ENCODE measurements around the gene SYS1. TPM values are rescaled to one million over a fixed set of nuclear protein-coding genes. Genes with fewer than 3 reads are reported as not detected.

The SYS1 gene
- total RNA-seq, 2 experiments from 2014 or later = 94.8 to 107 TPM

DNA sequence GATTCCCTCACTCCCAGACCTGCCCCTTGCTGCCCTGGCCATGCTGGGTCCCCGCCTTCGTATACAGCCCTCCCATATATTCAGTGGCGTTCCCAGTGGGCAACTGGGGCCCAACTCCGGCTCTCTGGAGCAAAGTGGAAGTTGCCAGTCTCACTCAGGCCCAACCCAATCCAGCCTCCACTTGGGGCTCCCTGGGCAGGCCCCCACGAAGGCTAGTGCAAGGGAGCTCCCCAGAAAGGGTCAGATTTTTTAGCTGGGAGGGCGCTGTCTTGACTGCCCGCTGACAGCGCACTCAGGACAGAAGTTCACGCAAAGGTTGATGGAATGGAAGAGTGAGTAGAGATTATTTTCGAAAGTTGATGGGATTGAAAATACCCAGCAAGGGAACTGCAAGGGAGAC is 9.3 kb downstream of the SYS1 start:
- peaks cover 33% of the 10 kb centered on the region for H3K36me3 Mint-ChIP-seq (ENCODE audit: low read depth)
- H3K4me3 ChIP-seq (ENCODE audit: low read length) = no peak overlapping the region
- CTCF ChIA-PET = interaction anchor here (1.2 to 9.5 kb wide), 5 partner anchors 10 to 65 kb away, joined by 3 to 132 read pairs (median 51); partner anchors contain the start of genes PIGT and SYS1

DNA sequence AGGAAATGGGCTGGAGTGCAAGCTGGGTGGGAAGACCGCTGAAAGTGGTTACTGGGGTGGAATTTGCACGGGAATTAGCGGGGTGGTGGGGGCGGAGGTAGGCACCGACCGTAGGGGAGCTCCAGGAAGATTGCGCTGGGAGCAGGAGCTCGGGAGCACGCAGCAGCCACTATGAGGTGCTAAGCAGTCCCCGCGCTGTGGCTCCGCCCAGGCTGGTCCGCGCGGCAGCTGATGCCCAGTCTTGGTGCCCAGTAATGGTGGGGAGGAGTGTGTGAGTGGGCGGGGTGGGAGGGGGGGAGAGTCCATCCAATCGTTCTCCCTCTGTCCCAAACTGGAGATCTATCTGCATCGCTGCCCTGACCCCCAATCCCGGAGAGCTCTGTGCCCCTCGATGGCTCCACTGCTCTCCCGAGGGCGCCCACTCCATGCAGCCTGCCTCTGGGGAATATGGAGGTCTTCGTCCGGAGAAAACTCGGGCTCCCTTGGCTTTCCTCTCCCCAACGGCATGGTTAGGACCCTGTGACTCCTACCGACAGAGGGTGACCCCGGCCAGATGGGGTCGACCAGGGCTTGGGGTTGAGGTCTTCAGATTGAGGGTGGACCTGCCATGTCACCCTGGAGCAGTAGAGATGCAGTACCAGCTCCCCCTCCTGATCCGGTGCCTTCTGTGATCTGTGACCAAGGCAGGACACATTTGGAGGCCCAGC is 9.8 kb downstream of the SYS1 start:
- peaks cover 53% of the 10 kb centered on the region for H3K4me1 Mint-ChIP-seq (ENCODE audit: low read depth)
- peak overlapping the region; percentile 96 for H3K27ac Mint-ChIP-seq
- intact Hi-C loops (cut with DNase I, micrococcal nuclease) = loop anchor here (1.0 to 5.0 kb wide), 5 partner anchors 9 to 485 kb away; partner anchors contain the start of genes ACOT8 (in 1 of the 2), PIGT (in 1 of the 2), SYS1 (in 1 of the 2) and ZSWIM3 (in 1 of the 2)
- DNase-seq (peak in 1 of 14 experiments; percentile 30), ATAC-seq (ENCODE audit: poor library complexity) (no peak)
- Histone ChIP-seq H3K36me3 (ENCODE audit: insufficient read depth, low read length) (peaks cover 9% of the 10 kb centered on the region), H3K27ac (ENCODE audit: low read depth in 1 of 2, low read length in 2 of 2) (peak overlapping the region; percentile 62 to 73), H3K4me3 (ENCODE audit: low read length) (peak overlapping the region; percentile 63), H3K4me1 (ENCODE audit: insufficient read depth, low read length) (peaks cover 39% of the 10 kb centered on the region), H3K27me3 (ENCODE audit: control insufficient read depth in 1 of 2, insufficient read depth in 2 of 2, low read length in 2 of 2) (no peaks in the 10 kb centered on the region), H3K9me3 (ENCODE audit: control insufficient read depth in 1 of 2, insufficient read depth in 1 of 2, low read length in 2 of 2) (no peaks in the 10 kb centered on the region)
- TF ChIP-seq, protein P1, sequence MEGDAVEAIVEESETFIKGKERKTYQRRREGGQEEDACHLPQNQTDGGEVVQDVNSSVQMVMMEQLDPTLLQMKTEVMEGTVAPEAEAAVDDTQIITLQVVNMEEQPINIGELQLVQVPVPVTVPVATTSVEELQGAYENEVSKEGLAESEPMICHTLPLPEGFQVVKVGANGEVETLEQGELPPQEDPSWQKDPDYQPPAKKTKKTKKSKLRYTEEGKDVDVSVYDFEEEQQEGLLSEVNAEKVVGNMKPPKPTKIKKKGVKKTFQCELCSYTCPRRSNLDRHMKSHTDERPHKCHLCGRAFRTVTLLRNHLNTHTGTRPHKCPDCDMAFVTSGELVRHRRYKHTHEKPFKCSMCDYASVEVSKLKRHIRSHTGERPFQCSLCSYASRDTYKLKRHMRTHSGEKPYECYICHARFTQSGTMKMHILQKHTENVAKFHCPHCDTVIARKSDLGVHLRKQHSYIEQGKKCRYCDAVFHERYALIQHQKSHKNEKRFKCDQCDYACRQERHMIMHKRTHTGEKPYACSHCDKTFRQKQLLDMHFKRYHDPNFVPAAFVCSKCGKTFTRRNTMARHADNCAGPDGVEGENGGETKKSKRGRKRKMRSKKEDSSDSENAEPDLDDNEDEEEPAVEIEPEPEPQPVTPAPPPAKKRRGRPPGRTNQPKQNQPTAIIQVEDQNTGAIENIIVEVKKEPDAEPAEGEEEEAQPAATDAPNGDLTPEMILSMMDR (IDR thresholded peaks at IDR 0.05) = no peak
- CTCF ChIA-PET = interaction anchor here (0.9 to 9.5 kb wide), 18 partner anchors 10 to 398 kb away, joined by 3 to 132 read pairs (median 5); partner anchors contain the start of genes PIGT and SYS1
- H3K36me3 Mint-ChIP-seq (ENCODE audit: low read depth) = peaks cover 29% of the 10 kb centered on the region
- H3K27me3 Mint-ChIP-seq = no peaks in the 10 kb centered on the region
- POLR2A ChIA-PET = interaction anchor here (0.8 to 4.7 kb wide), 14 partner anchors 9 to 1916 kb away, joined by 3 to 184 read pairs (median 8); partner anchors contain the start of genes DBNDD2, PCIF1, PIGT and SYS1
- peak overlapping the region; percentile 90 for H3K4me3 Mint-ChIP-seq
- H3K9me3 Mint-ChIP-seq = no peaks in the 10 kb centered on the region

More for the DNA sequence above, 9.3 kb downstream of the SYS1 start:
- Mint-ChIP-seq H3K27ac (peak overlapping the region; percentile 80), H3K9me3 (no peaks in the 10 kb centered on the region), H3K4me3 (peak overlapping the region; percentile 83), H3K27me3 (no peaks in the 10 kb centered on the region), H3K4me1 (ENCODE audit: low read depth) (peaks cover 59% of the 10 kb centered on the region)
- POLR2A ChIA-PET = interaction anchor here (2.1 to 4.7 kb wide), 5 partner anchors 8 to 65 kb away, joined by 14 to 184 read pairs (median 60); partner anchors contain the start of genes DBNDD2, PIGT and SYS1
- H3K4me1 ChIP-seq (ENCODE audit: insufficient read depth, low read length) = peaks cover 45% of the 10 kb centered on the region
- intact Hi-C loops (cut with DNase I, micrococcal nuclease) = loop anchor here (2.0 to 5.0 kb wide), 3 partner anchors 43 to 485 kb away; partner anchors contain the start of genes ACOT8 (in 1 of the 2), PIGT (in 1 of the 2) and ZSWIM3 (in 1 of the 2)
- H3K9me3 ChIP-seq (ENCODE audit: control insufficient read depth in 1 of 2, insufficient read depth in 1 of 2, low read length in 2 of 2) = no peaks in the 10 kb centered on the region
- no peak overlapping the region for H3K27ac ChIP-seq (ENCODE audit: low read depth in 1 of 2, low read length in 2 of 2)
- TF ChIP-seq, protein P1 (IDR thresholded peaks at IDR 0.05) = no peak
- H3K36me3 ChIP-seq (ENCODE audit: insufficient read depth, low read length) = peaks cover 14% of the 10 kb centered on the region
- H3K27me3 ChIP-seq (ENCODE audit: control insufficient read depth in 1 of 2, insufficient read depth in 2 of 2, low read length in 2 of 2) = no peaks in the 10 kb centered on the region
- ATAC-seq (ENCODE audit: poor library complexity) (no peak), DNase-seq (no peak)

DNA sequence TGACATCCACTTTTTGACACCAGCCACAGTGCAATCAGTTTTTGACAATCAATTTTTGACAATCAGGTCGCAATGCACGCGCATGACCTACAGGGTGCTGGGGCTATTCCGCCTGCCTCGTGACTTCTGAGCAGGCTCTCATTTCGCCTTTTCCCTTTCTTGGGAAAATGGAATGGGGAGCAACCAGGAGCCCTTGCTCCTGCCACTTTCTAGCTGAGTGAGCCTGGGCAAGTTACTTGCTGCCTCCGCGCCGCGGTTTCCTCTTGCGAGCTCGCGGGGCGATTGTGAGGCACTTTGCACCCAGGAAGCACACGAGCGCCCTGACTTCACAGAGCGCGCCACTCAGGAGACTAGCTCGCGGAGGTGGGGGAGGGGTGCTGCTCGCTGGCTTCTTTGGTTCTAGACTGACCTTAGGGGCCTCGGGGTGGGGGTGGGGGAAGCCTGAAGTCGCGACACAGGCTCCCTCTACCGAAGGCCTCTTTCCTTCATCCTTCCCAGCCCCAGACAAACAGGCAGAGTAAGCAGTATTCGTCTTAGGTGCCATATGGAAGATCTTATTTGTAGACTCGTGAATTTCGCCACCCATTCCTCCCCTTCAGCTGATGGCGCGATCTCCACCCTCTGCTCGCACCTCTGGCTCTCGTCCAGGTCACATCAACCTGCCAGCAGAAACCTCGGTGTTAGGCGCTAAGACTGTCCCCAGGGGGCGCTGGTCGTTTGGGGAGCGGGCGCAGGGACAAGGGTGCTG is 10.6 kb downstream of the SYS1 start:
- peak; percentile 89 for ATAC-seq (ENCODE audit: poor library complexity)
- ChIA-PET POLR2A (interaction anchor here (0.6 to 4.7 kb wide), 19 partner anchors 9 to 1916 kb away, joined by 3 to 184 read pairs (median 4); partner anchors contain the start of genes DBNDD2, PCIF1, PIGT and SDC4), CTCF (interaction anchor here (0.6 to 9.5 kb wide), 36 partner anchors 8 to 1915 kb away, joined by 3 to 132 read pairs (median 4); partner anchors contain the start of genes PIGT, SDC4, SRSF6 and SYS1)
- H3K36me3 ChIP-seq (ENCODE audit: insufficient read depth, low read length) = peaks cover 2% of the 10 kb centered on the region
- peak overlapping the region; percentile 63 for H3K4me3 ChIP-seq (ENCODE audit: low read length)
- Mint-ChIP-seq H3K4me1 (ENCODE audit: low read depth) (peaks cover 46% of the 10 kb centered on the region), H3K27ac (peak overlapping the region; percentile 96), H3K36me3 (ENCODE audit: low read depth) (peaks cover 22% of the 10 kb centered on the region), H3K27me3 (no peaks in the 10 kb centered on the region), H3K4me3 (peak overlapping the region; percentile 90), H3K9me3 (no peaks in the 10 kb centered on the region)
- DNase-seq = peak; percentile 84 to 95 (median 89)
- H3K4me1 ChIP-seq (ENCODE audit: insufficient read depth, low read length) = peaks cover 32% of the 10 kb centered on the region
- TF ChIP-seq, protein P1 (IDR thresholded peaks at IDR 0.05) = peak; percentile 86
- intact Hi-C loops (cut with DNase I, micrococcal nuclease) = loop anchor here (1.0 to 5.0 kb wide), 6 partner anchors 10 to 484 kb away; partner anchors contain the start of genes ACOT8 (in 1 of the 2), PIGT (in 1 of the 2), SYS1 (in 1 of the 2) and ZSWIM3 (in 1 of the 2)
- H3K27me3 ChIP-seq (ENCODE audit: control insufficient read depth in 1 of 2, insufficient read depth in 2 of 2, low read length in 2 of 2) = no peaks in the 10 kb centered on the region
- peak overlapping the region; percentile 62 to 73 for H3K27ac ChIP-seq (ENCODE audit: low read depth in 1 of 2, low read length in 2 of 2)
- no peaks in the 10 kb centered on the region for H3K9me3 ChIP-seq (ENCODE audit: control insufficient read depth in 1 of 2, insufficient read depth in 1 of 2, low read length in 2 of 2)

Measured in CD4-positive, alpha-beta T cell (primary cell).